Heart right ventricle (tissue), 16 donors: ENCODE results near the gene MAP3K15. TPM values are rescaled to one million over a fixed set of nuclear protein-coding genes. Genes with fewer than 3 reads are reported as not detected.
"Not testable (repeated sequence)": the region's sequence is repeated elsewhere in the genome, so short reads cannot be mapped to it uniquely, and the experiment has no call there.

Experiments
- ATAC-seq, 8 donors: fragments of 200-7000 bp; cut with Tn5 transposase; one replicate each; pipeline ENCODE4 v1.9.1; 2020; ENCODE audit warnings: mild to moderate bottlenecking in 8 of 8, moderate library complexity in 8 of 8, moderate number of reproducible peaks in 1 of 8
- DNase-seq, 2 donors: peaks; one replicate each; pipeline ENCODE4 v3.0.0-alpha.2; 2020
- H3K27ac ChIP-seq, 10 donors: fragments of 200-600 bp; sonication (generic) in 2 of 10; one replicate each; pipeline versions ENCODE4 v1.5.0 to v1.8.0; 2020 to 2022; ENCODE audit warnings: mild to moderate bottlenecking in 3 of 10
- H3K27me3 ChIP-seq, 7 donors: fragments of 200-600 bp; one replicate each; pipeline ENCODE4 v1.8.0; 2021 to 2022; ENCODE audit warnings: mild to moderate bottlenecking in 2 of 7
- H3K36me3 ChIP-seq, 9 donors: fragments of 200-600 bp; sonication (generic) in 1 of 9; one replicate each; pipeline versions ENCODE4 v1.5.0 to v1.8.0; 2020 to 2022; ENCODE audit warnings: mild to moderate bottlenecking in 2 of 9
- H3K4me1 ChIP-seq, 9 donors: fragments of 200-600 bp; sonication (generic) in 1 of 9; one replicate each; pipeline versions ENCODE4 v1.5.0 to v1.8.0; 2020 to 2022; ENCODE audit warnings: mild to moderate bottlenecking in 4 of 9
- H3K4me3 ChIP-seq, 10 donors: fragments of 200-600 bp; sonication (generic) in 2 of 10; one replicate each; pipeline versions ENCODE4 v1.5.0 to v1.8.0; 2020 to 2022; ENCODE audit warnings: mild to moderate bottlenecking in 7 of 10, moderate library complexity in 2 of 10
- H3K9me3 ChIP-seq, 11 donors: fragments of 200-600 bp in 10 of 11; sonication (generic) in 2 of 11; one replicate each; pipeline versions ENCODE4 v1.5.0 to v1.8.0; 2013 to 2022; ENCODE audit warnings: mild to moderate bottlenecking in 2 of 11, control low read depth in 1 of 11, moderate library complexity in 1 of 11
- WGBS, 2 donors: extraction: QIAGEN DNeasy Blood & Tissue Kit; methylation state at CpG; one replicate each; pipeline ENCODE4 v1.1.7; 2013; ENCODE audit warnings: inconsistent platforms in 1 of 2; 5-methylcytosine and 5-hydroxymethylcytosine counted together
- intact Hi-C, 10 donors: fragments of 100-400 bp; cut with DNase I; formaldehyde crosslinking; loops; one replicate each; pipeline versions ENCODE4 v1.11.1 to v1.14.2; 2022
- polyA plus RNA-seq, 2 donors: library from polyadenylated mRNA; stranded (reverse); fragments of 200-250 nt; gene quantifications; one replicate each; pipeline ENCODE4 v1.2.3, GENCODE V29; 2013
- total RNA-seq, 10 donors: library from RNA; stranded (reverse); fragmentation: NEBNext Ultra II Directional in 3 of 10; extraction: Animal tissue kit (Norgen Biotek cat#: 25700) in 3 of 10; gene quantifications; one replicate each; pipeline versions ENCODE4 v1.2.1 to v1.2.4, GENCODE V29; 2021 to 2023
- TF ChIP-seq, protein P1 (sequence below), 9 donors: fragments of 200-600 bp; sonication (generic) in 2 of 9; IDR thresholded peaks; one replicate each; pipeline versions ENCODE4 v1.5.0 to v1.8.0; 2021 to 2022; ENCODE audit warnings: antibody characterized with exemption in 9 of 9, mild to moderate bottlenecking in 5 of 9, moderate library complexity in 1 of 9
- donor health status: Arrhythmogenic right ventricular cardiomyopathy.
- donor health status: ischemic (EF 13 %, LVEDD 7.1; RV severe dilation, severe dysfunction).
- donor health status: healthy with polysubstance abuse.
- donor health status: DM: no; HTN: yes; CAD: no.
- donor health status: DM: no; HTN: no; CAD: no.
- donor health status: ischemic (EF 25% LVEDD 6.9; RV normal size, moderate dysfunction).
- donor health status: ischemic (EF 25% LVEDD 5.7; RV mildly dilated, moderate dysfunction).
- donor health status: healthy.
- donor health status: DM: yes; HTN: yes; CAD: no.
- donor health status: Ischemic cardiomyopathy.
- donor health status: ischemic (EF 35%, LVEDD 5.7; RV mildly dilated, moderate dysfunction).
- donor health status: nonischemic (EF 11% LVEDD 7.7; RV severe dilation, severe dysfunction).
- donor health status: DM: yes; HTN: yes; CAD: no.
- donor health status: PGD.
- donor health status: ischemic (EF 29% LVEDD 5.4; RV normal size, mild dysfunction).
- donor health status: nonischemic (EF 23%, LVEDD 6.1; RV moderate dilation, normal function).

Gene MAP3K15
- total and polyA plus RNA-seq, 12 donors = 0.13 to 0.23 (median 0.22) TPM; not detected in 9

DNA sequence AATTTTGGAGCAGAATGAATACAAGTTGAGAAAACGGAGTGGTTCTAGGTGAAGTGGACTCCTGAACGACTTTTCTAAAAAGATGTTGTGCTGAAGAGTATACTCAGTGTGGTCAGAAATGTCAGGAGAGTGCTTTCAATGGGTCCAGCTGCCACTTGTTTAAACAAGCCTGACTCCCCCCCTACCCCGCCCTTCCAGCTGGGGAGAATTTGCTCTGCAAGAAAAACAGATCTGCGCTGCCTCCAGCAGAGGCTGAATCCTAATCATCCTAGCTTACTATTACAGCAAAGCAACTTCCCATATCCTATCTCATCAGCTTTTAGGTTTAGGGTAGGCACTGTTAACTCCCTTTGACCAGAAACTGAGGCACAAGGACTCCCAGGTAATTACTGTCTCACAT lies 1.9 kb downstream of the MAP3K15 start:
- TF ChIP-seq, protein P1, sequence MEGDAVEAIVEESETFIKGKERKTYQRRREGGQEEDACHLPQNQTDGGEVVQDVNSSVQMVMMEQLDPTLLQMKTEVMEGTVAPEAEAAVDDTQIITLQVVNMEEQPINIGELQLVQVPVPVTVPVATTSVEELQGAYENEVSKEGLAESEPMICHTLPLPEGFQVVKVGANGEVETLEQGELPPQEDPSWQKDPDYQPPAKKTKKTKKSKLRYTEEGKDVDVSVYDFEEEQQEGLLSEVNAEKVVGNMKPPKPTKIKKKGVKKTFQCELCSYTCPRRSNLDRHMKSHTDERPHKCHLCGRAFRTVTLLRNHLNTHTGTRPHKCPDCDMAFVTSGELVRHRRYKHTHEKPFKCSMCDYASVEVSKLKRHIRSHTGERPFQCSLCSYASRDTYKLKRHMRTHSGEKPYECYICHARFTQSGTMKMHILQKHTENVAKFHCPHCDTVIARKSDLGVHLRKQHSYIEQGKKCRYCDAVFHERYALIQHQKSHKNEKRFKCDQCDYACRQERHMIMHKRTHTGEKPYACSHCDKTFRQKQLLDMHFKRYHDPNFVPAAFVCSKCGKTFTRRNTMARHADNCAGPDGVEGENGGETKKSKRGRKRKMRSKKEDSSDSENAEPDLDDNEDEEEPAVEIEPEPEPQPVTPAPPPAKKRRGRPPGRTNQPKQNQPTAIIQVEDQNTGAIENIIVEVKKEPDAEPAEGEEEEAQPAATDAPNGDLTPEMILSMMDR (IDR thresholded peaks at IDR 0.05) = no peak
- peaks cover 0 to 45% (median 7%) of the 10 kb centered on the region in 7 donors for H3K27me3 ChIP-seq
- DNase-seq (no peak), ATAC-seq (no peak)
- no peaks in the 10 kb centered on the region for H3K36me3 ChIP-seq
- intact Hi-C loops = loop anchor here in 1 of 10 donors (10.0 kb wide), 1 partner anchor 129 kb away; no protein-coding TSS in a partner anchor
- H3K4me3 ChIP-seq = no peak overlapping the region
- 35 to 50% methylated on average over 4 of the region's 4 CpGs for WGBS, 2 donors
- H3K27ac ChIP-seq = no peak overlapping the region
- peaks cover 0 to 9% (median 0%) of the 10 kb centered on the region in 9 donors for H3K4me1 ChIP-seq
- peaks cover 0 to 5% (median 0%) of the 10 kb centered on the region in 11 donors for H3K9me3 ChIP-seq

DNA sequence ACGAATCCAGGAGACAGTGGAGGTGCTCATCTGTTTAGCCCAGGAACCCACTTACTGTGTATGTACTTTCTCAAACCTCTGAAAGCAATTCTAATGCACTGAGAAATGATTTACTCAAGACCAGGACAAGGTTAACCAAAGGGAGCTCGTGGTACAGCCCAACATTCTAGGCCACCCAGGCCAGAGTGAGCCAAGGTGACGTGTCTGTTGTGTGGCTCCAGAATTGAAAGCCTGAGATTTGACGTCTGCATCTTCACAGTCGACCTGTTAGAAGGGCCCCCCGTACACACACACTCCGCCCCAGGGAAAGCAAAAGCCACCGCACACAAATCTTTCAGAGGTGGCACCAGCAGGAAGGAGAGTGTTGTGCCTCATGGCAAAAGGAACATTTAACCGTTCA lies 2.3 kb downstream of the MAP3K15 start:
- Histone ChIP-seq H3K27me3 (peaks cover 0 to 42% (median 7%) of the 10 kb centered on the region in 7 donors), H3K9me3 (peaks cover 0 to 3% (median 0%) of the 10 kb centered on the region in 11 donors), H3K4me3 (no peak overlapping the region), H3K36me3 (no peaks in the 10 kb centered on the region), H3K4me1 (peaks cover 0 to 9% (median 0%) of the 10 kb centered on the region in 9 donors), H3K27ac (no peak overlapping the region)
- WGBS, 2 donors = 38 to 46% methylated on average over 9 of the region's 9 CpGs
- intact Hi-C loops = loop anchor here in 1 of 10 donors (10.0 kb wide), 1 partner anchor 128 kb away; no protein-coding TSS in a partner anchor
- ATAC-seq (no peak), DNase-seq (no peak)
- TF ChIP-seq, protein P1 (IDR thresholded peaks at IDR 0.05) = no peak

DNA sequence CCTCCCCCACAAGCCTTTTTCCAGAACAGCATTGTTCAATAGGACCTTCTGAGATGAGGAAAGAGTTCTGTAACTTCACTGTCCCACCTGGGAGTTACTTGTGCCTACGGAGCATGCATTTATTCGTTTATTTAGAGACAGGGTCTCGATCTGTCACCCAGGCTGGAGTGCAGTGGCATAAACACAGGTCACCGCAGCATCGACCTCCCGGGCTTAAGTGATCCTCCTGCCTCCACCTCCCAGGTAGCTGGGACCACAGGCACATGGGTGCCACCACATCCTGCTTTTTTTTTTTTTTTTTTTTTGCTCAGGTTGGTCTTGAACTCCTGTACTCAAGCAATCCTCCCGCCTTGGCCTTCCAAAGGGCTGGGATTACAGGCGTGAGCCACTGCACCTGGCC lies 2.9 kb downstream of the MAP3K15 start:
- H3K4me1 ChIP-seq = peaks cover 0 to 9% (median 0%) of the 10 kb centered on the region in 9 donors
- no peaks in the 10 kb centered on the region for H3K9me3 ChIP-seq
- TF ChIP-seq, protein P1 (IDR thresholded peaks at IDR 0.05) = no peak
- no peak overlapping the region for H3K4me3 ChIP-seq
- WGBS, 2 donors = 86 to 91% methylated on average over 8 of the region's 8 CpGs
- intact Hi-C loops = loop anchor here in 1 of 10 donors (10.0 kb wide), 1 partner anchor 128 kb away; no protein-coding TSS in a partner anchor
- DNase-seq (no peak), ATAC-seq (no peak)
- no peak overlapping the region for H3K27ac ChIP-seq
- H3K36me3 ChIP-seq = no peaks in the 10 kb centered on the region
- H3K27me3 ChIP-seq = peaks cover 0 to 37% (median 7%) of the 10 kb centered on the region in 7 donors

DNA sequence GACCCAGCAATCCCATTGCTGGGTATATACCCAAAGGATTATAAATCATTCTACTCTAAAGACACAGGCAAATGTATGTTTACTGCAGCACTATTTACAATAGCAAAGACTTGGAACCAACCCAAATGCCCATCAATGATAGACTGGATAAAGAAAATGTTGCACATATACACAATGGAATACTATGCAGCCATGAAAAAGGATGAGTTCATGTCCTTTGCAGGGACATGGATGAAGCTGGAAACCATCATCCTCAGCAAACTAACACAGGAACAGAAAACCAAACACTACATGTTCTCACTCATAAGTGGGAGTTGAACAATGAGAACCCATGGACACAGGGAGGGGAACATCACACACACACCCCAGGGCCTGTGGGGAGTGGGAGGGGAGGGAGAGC lies 3.5 kb downstream of the MAP3K15 start:
- H3K27ac ChIP-seq, H3K36me3 ChIP-seq, H3K9me3 ChIP-seq, DNase-seq, H3K4me3 ChIP-seq, ATAC-seq, H3K4me1 ChIP-seq: not testable (repeated sequence)
- intact Hi-C loops = loop anchor here in 1 of 10 donors (10.0 kb wide), 1 partner anchor 127 kb away; no protein-coding TSS in a partner anchor
- H3K27me3 ChIP-seq = peaks cover 0 to 31% (median 6%) of the 10 kb centered on the region in 7 donors

DNA sequence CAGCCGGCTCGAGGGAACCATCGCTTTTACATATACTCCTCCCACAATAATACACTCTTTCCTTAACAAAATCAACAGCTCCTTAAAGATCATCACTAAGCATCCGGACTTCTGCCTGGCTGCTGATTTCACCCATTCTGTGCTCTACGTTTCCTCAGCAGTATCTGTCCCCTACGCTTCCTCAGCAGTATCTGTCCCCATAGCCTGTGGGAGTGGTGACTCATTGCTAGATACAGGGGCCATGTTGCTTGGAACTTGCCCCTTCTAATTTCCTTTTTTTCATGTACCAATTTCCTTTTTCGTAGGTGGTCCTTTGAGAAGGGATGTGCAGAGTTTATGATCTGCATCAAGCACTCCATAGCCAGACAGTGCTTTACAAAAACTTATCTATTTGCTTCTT lies 18.6 kb downstream of the MAP3K15 start:
- H3K4me3 ChIP-seq = no peak overlapping the region
- no peaks in the 10 kb centered on the region for H3K4me1 ChIP-seq
- H3K36me3 ChIP-seq = no peaks in the 10 kb centered on the region
- no peak for ATAC-seq
- H3K27ac ChIP-seq = no peak overlapping the region
- DNase-seq = no peak
- TF ChIP-seq, protein P1 (IDR thresholded peaks at IDR 0.05) = no peak
- H3K27me3 ChIP-seq = peaks cover 0 to 14% (median 0%) of the 10 kb centered on the region in 7 donors
- no peaks in the 10 kb centered on the region for H3K9me3 ChIP-seq
- 33 to 34% methylated on average over 7 of the region's 7 CpGs for WGBS, 2 donors
- intact Hi-C loops = no loop called here
